EL (cell line): ENCODE data around the gene PIBF1.
A peak's percentile ranks its signal among the peaks of the same experiment; 100 is the strongest.
"Not testable (repeated sequence)": the region's sequence is repeated elsewhere in the genome, so short reads cannot be mapped to it uniquely, and the experiment has no call there.

ENCODE experiments used
- DNase-seq: peaks from one replicate; pipeline ENCODE4 v3.0.0-alpha.2; 2016

Gene PIBF1

GRCh38 chr13:72920097-72920496, 138.2 kb downstream of the PIBF1 start:
- peak; percentile 25 for DNase-seq

DNA sequence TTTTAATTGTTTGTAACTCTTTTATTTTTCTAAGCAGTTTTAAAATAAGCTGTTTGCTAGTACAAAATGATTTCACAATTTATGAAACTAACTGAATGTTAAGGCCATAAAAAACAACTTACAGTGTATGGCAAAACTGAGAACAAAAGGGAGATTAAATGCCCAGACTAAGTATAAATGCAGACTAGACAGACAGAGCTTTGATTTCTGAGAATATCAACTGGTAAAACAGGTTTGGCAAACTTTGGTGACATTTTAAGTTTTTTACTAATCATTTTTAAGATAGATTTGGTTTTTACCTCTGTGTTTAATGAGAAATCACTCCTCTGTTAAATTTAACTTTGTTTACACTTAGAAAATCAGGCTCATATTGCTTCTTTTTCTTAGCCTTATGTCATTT, 149.4 kb downstream of the PIBF1 start:
- DNase-seq = no peak

- no peak for DNase-seq
These were observed 150.3 kb downstream of the PIBF1 start for GRCh38 chr13:72932250-72932649.

DNA sequence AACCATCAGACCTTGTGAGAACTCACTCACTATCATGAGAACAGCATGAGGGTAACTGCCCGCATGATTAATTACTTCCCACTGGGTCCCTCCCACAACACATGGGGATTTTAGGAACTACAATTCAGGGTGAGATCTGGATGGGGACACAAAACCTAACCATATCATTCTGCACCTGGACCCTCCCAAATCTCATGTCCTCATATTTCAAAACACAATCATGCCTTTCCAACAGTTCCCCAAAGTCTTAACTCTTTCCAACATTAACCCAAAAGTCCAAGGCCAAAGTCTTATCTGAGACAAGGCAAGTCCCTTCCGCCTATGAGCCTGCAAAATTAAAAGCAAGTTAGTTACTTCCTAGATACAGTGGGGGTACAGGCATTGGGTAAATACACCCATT, 164.3 kb downstream of the PIBF1 start:
- not testable (repeated sequence) for DNase-seq

- no peak for DNase-seq
These were observed 170.7 kb downstream of the PIBF1 start for GRCh38 chr13:72952529-72953141.

DNA sequence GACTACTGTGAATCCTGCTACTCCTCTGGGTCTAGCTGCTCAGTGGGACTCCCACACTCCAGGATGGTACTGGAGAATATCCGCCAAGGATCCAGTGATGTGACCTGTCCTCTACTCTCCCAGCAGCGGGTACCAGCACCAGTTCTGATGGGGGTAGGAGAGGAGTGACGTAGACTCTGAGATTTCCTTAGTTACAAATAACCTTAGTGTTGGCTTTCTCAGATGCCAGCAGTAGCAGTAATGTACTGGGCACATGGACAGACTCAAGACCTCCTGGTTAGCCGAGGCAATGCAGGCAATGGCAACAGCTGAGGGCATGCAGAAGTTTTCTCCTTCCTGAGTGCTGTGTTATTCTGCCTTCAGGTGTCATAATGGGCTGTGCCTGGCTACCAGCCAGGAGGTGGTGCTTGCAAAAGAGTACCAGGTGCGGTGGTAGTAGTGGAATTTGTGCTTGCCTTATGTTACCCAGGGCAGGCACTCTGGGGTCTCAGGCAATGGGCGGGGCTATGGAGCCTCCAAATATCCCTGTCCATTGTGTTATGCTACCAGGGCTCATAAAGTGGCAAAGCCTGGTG, 171.5 kb downstream of the PIBF1 start:
- no peak for DNase-seq

DNA sequence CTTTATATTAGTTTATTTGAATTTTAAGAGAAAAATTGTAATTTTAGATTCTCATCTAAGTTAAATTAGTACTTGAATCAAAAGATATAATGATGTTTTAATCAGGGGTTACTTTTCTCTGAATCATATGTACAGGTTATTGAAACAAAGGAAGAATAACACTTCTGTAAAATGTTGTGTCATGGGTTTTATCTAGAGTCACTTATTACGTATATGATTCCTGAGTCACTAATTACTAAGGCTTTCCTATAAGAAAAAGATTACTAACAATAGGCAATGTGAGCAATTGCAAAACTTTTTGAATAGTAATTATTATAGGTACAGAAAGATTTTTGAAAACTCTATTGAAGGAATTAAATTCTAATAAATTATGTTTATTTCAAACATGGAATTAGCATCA, 177.7 kb downstream of the PIBF1 start:
- no peak for DNase-seq

GRCh38 chr13:72960114-72960513, 178.2 kb downstream of the PIBF1 start:
- DNase-seq = no peak

- no peak for DNase-seq
These were observed 178.6 kb downstream of the PIBF1 start for GRCh38 chr13:72960541-72960940.

DNA sequence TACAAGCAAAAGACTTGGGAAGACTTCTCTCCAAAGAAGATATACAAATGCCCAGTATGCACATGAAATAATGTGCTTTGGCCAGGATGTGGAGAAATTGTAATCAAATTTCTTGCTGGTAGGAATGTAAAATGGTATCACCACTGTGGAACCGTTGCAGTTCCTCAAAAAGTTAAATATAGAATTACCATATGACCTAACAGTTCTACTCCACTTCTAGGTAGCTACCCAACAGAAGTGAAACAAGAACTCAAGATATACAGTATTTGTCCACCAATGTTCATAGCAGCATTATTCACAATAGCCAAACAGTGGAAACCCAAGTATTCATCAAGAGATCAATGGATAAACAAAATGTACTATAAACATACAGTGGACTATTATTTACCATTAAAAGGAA, 181.8 kb downstream of the PIBF1 start:
- DNase-seq = no peak

GRCh38 chr13:72970301-72970880, 188.5 kb downstream of the PIBF1 start:
- no peak for DNase-seq

DNA sequence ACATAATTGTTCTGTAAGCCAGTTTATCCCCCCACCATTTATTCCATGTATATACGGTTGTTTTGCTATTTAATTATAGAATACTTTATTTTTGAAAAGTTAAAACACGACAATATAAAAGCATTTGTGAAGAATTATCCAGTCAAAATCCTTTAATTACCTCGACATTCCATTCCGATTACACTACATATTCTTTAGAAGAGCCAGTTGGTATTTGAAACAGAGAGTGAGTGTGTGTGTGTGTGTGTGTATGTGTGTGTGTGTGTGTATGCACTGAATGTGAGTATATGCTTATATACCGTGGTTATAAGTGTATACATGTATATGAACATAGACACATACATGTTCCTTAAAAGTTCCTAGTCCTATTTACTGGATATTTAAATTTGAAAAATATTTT, 189.0 kb downstream of the PIBF1 start:
- DNase-seq = peak; percentile 53

- no peak for DNase-seq
These were observed 191.3 kb downstream of the PIBF1 start for GRCh38 chr13:72973234-72973633.

GRCh38 chr13:72983085-72983768, 201.3 kb downstream of the PIBF1 start:
- DNase-seq = peak; percentile 77

- DNase-seq = no peak
These were observed 203.7 kb downstream of the PIBF1 start for GRCh38 chr13:72985610-72986009.

DNA sequence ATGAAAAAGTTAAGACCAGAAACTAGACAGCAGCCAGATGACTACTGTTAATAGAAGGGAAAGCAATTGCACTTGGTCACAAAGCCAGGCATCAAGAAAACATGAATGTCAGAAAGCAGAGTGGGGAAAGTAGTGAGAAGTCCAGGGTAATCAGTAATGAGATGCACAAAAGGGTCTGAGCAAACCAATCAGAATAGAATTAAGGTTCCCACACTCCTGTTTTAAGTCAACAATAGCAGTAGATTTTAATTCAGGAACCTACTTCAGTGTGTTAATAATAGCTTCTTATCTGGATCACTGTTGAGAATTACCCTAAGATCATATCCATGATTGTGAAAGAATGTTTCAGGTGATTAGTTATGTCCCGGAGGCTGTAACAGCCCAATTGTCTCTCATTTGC, 204.3 kb downstream of the PIBF1 start:
- DNase-seq = no peak

DNA sequence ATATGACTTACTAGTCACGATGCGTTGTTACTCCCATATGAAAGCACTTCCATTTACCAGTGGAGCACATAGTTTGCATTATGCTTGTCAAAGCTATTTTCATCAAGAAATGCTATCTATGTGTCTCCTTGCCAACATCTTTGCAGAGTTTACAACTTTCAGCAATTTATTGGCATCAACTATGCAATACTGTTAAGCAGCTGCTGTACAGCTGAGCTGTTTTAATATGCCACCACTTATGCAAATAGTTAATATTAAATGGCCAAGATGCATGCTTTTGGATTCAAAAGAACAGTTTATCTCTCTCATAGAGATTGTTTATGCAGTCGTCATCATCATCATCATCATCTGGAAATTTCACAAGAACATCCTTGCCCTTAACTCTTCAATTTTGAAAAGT, 209.0 kb downstream of the PIBF1 start:
- DNase-seq = no peak

- DNase-seq = no peak
These were observed 216.1 kb downstream of the PIBF1 start for GRCh38 chr13:72998012-72998411.

GRCh38 chr13:73000027-73000674, 218.2 kb downstream of the PIBF1 start:
- DNase-seq = no peak

- no peak for DNase-seq
These were observed 220.0 kb downstream of the PIBF1 start for GRCh38 chr13:73001971-73002370.

DNA sequence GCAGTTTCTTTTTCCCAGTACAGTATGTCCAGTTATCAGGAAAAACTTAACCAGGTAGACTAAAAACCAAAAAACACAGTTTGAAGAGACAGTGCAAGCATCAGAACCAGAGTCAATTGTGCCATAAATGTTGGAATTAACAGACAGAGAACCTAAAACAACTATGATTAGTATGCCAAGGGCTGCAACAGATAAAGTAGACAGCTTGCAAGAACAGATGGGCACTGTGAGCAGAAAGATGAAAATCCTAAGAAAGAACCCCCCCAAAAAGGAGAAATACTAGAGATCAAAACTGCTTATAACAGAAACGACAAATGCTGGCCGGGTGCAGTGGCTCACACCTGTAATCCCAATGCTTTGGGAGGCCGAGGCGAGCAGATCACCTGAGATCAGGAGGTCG, 229.8 kb downstream of the PIBF1 start:
- no peak for DNase-seq

- DNase-seq = no peak
These were observed 233.9 kb downstream of the PIBF1 start for GRCh38 chr13:73015805-73016204.

GRCh38 chr13:73018336-73018735, 236.4 kb downstream of the PIBF1 start:
- DNase-seq = peak; percentile 41
